Measurements from ENCODE around the gene IMP4.
A peak's percentile ranks its signal among the peaks of the same experiment; 100 is the strongest.

Gene IMP4

GRCh38 chr2:130374587-130375290 is 32.0 kb downstream of the IMP4 start:
- no peak for TF ChIP-seq YY1 (IDR thresholded peaks at IDR 0.05; ENCODE audit: low read depth)
- no peak for TF ChIP-seq REST (IDR thresholded peaks at IDR 0.05; ENCODE audit: low read depth)
- TF ChIP-seq TAF1 (IDR thresholded peaks at IDR 0.05; ENCODE audit: low read depth) = no peak
- no peak for TF ChIP-seq FOXM1 (IDR thresholded peaks at IDR 0.05; ENCODE audit: borderline replicate concordance, low read depth)
- TF ChIP-seq MAX (IDR thresholded peaks at IDR 0.05) = no peak
- TF ChIP-seq RAD21 (IDR thresholded peaks at IDR 0.05; ENCODE audit: low read depth) = no peak
- no peak for TF ChIP-seq CREB1 (IDR thresholded peaks at IDR 0.05; ENCODE audit: low read depth)
- TF ChIP-seq NFIC (IDR thresholded peaks at IDR 0.05) = no peak
- TF ChIP-seq ZBTB7A (IDR thresholded peaks at IDR 0.05; ENCODE audit: low read depth) = no peak
- TF ChIP-seq USF1 (IDR thresholded peaks at IDR 0.05) = no peak
- no peak for TF ChIP-seq EGR1 (IDR thresholded peaks at IDR 0.05)
- TF ChIP-seq TCF12 (IDR thresholded peaks at IDR 0.05; ENCODE audit: low read depth) = no peak
- TF ChIP-seq CEBPB (IDR thresholded peaks at IDR 0.05) = no peak
- TF ChIP-seq TEAD4 (IDR thresholded peaks at IDR 0.05) = no peak
- no peak for TF ChIP-seq EP300 (IDR thresholded peaks at IDR 0.05; ENCODE audit: borderline replicate concordance)

- TF ChIP-seq ZBTB7A (IDR thresholded peaks at IDR 0.05; ENCODE audit: low read depth) = no peak
- TF ChIP-seq RAD21 (IDR thresholded peaks at IDR 0.05; ENCODE audit: low read depth) = no peak
- TF ChIP-seq CEBPB (IDR thresholded peaks at IDR 0.05) = 0 out of 2 replicates have a peak, but pooled peaks have one; percentile 36
- TF ChIP-seq YY1 (IDR thresholded peaks at IDR 0.05; ENCODE audit: low read depth) = no peak
These were observed 32.9 kb downstream of the IMP4 start for GRCh38 chr2:130375291-130376266.

GRCh38 chr2:130376433-130377293 is 34.0 kb downstream of the IMP4 start:
- TF ChIP-seq EP300 (IDR thresholded peaks at IDR 0.05; ENCODE audit: borderline replicate concordance) (no peak), CREB1 (IDR thresholded peaks at IDR 0.05; ENCODE audit: low read depth) (no peak), NFIC (IDR thresholded peaks at IDR 0.05) (no peak), FOXM1 (IDR thresholded peaks at IDR 0.05; ENCODE audit: borderline replicate concordance, low read depth) (no peak), MAX (IDR thresholded peaks at IDR 0.05) (no peak), USF1 (IDR thresholded peaks at IDR 0.05) (no peak), ZBTB7A (IDR thresholded peaks at IDR 0.05; ENCODE audit: low read depth) (no peak), TEAD4 (IDR thresholded peaks at IDR 0.05) (no peak), RAD21 (IDR thresholded peaks at IDR 0.05; ENCODE audit: low read depth) (no peak), REST (IDR thresholded peaks at IDR 0.05; ENCODE audit: low read depth) (no peak), EGR1 (IDR thresholded peaks at IDR 0.05) (no peak), TCF12 (IDR thresholded peaks at IDR 0.05; ENCODE audit: low read depth) (no peak), TAF1 (IDR thresholded peaks at IDR 0.05; ENCODE audit: low read depth) (no peak), CEBPB (IDR thresholded peaks at IDR 0.05) (no peak), YY1 (IDR thresholded peaks at IDR 0.05; ENCODE audit: low read depth) (no peak)

- TF ChIP-seq RAD21 (IDR thresholded peaks at IDR 0.05; ENCODE audit: low read depth) = no peak
- TF ChIP-seq ZBTB7A (IDR thresholded peaks at IDR 0.05; ENCODE audit: low read depth) = no peak
- TF ChIP-seq EP300 (IDR thresholded peaks at IDR 0.05; ENCODE audit: borderline replicate concordance) = no peak
- TF ChIP-seq MAX (IDR thresholded peaks at IDR 0.05) = no peak
- no peak for TF ChIP-seq TEAD4 (IDR thresholded peaks at IDR 0.05)
- no peak for TF ChIP-seq REST (IDR thresholded peaks at IDR 0.05; ENCODE audit: low read depth)
- TF ChIP-seq NFIC (IDR thresholded peaks at IDR 0.05) = no peak
- no peak for TF ChIP-seq YY1 (IDR thresholded peaks at IDR 0.05; ENCODE audit: low read depth)
- TF ChIP-seq CREB1 (IDR thresholded peaks at IDR 0.05; ENCODE audit: low read depth) = no peak
- TF ChIP-seq TAF1 (IDR thresholded peaks at IDR 0.05; ENCODE audit: low read depth) = no peak
- TF ChIP-seq TCF12 (IDR thresholded peaks at IDR 0.05; ENCODE audit: low read depth) = no peak
- TF ChIP-seq CEBPB (IDR thresholded peaks at IDR 0.05) = no peak
- no peak for TF ChIP-seq USF1 (IDR thresholded peaks at IDR 0.05)
- TF ChIP-seq FOXM1 (IDR thresholded peaks at IDR 0.05; ENCODE audit: borderline replicate concordance, low read depth) = no peak
- TF ChIP-seq EGR1 (IDR thresholded peaks at IDR 0.05) = no peak
These were observed 34.8 kb downstream of the IMP4 start for GRCh38 chr2:130377491-130377890.

All from Ishikawa (cell line).